ENCODE measurements around the gene PLAAT4.

The PLAAT4 gene

GRCh38 chr11:63564784-63565350 lies 28.3 kb downstream of the PLAAT4 start:
- no peak for TF ChIP-seq CTCF (IDR thresholded peaks at IDR 0.05; ENCODE audit: control extremely low read depth, extremely low read depth, low read depth, missing control alignments)
- DNase-seq (ENCODE audit: extremely low spot score): no peak
- ChIA-PET CTCF (interaction anchor here (1.3 to 1.6 kb wide), 2 partner anchors 9 to 86 kb away, joined by 4 to 5 read pairs; no protein-coding TSS in a partner anchor), POLR2A (no interaction called here)

GRCh38 chr11:63567044-63567840 lies 30.6 kb downstream of the PLAAT4 start:
- no peak for TF ChIP-seq CTCF (IDR thresholded peaks at IDR 0.05; ENCODE audit: control extremely low read depth, extremely low read depth, low read depth, missing control alignments)
- DNase-seq (ENCODE audit: extremely low spot score): peak; percentile 64
- CTCF ChIA-PET: interaction anchor here (1.2 to 2.0 kb wide), 5 partner anchors 13 to 88 kb away, joined by 3 to 7 read pairs (median 3); no protein-coding TSS in a partner anchor
- POLR2A ChIA-PET: no interaction called here

DNA sequence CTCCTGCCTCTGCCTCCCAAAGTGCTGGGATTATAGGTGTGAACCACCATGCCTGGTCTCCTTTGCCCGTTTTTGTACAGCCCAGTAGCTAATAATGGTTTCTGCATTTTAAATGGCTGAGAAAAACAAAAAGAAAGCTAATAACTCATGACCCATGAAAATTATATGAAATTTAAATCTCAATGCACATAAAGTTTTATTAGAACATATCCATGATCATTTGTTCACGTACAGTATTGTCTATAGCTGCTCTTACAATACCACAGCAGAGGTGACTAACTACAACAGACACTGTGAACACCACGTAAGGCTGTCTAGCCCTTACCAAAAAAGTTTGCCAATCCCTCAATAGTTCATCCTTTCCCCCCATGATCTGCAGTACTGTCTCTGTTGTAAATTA lies 33.0 kb downstream of the PLAAT4 start:
- TF ChIP-seq CTCF (IDR thresholded peaks at IDR 0.05; ENCODE audit: control extremely low read depth, extremely low read depth, low read depth, missing control alignments): no peak
- ChIA-PET CTCF (no interaction called here), POLR2A (no interaction called here)
- no peak for DNase-seq (ENCODE audit: extremely low spot score)

- no peak for TF ChIP-seq CTCF (IDR thresholded peaks at IDR 0.05; ENCODE audit: control extremely low read depth, extremely low read depth, low read depth, missing control alignments)
- no peak for DNase-seq (ENCODE audit: extremely low spot score)
- ChIA-PET POLR2A (interaction anchor here (0.5 kb wide), 1 partner anchor 106 kb away, joined by 6 read pairs; no protein-coding TSS in a partner anchor), CTCF (interaction anchor here (1.2 kb wide), 1 partner anchor 64 kb away, joined by 4 read pairs; no protein-coding TSS in a partner anchor)
These were observed 35.5 kb downstream of the PLAAT4 start for GRCh38 chr11:63572026-63572688.

- CTCF ChIA-PET: interaction anchor here (1.1 kb wide), 2 partner anchors 10 to 13 kb away, joined by 3 to 5 read pairs; no protein-coding TSS in a partner anchor
- no peak for TF ChIP-seq CTCF (IDR thresholded peaks at IDR 0.05; ENCODE audit: control extremely low read depth, extremely low read depth, low read depth, missing control alignments)
These were observed 37.6 kb downstream of the PLAAT4 start for GRCh38 chr11:63573881-63574855.

More at GRCh38 chr11:63573881-63574855, 37.6 kb downstream of the PLAAT4 start:
- peak; percentile 26 for DNase-seq (ENCODE audit: extremely low spot score)
- POLR2A ChIA-PET: interaction anchor here (0.7 kb wide), 1 partner anchor 1739 kb away, joined by 5 read pairs; no protein-coding TSS in a partner anchor
